Kidney (tissue), 14 donors: ENCODE data around the gene MMRN2. TPM values are rescaled to one million over a fixed set of nuclear protein-coding genes. Genes with fewer than 3 reads are reported as not detected.

Source experiments
- DNase-seq, 5 donors: peaks; one replicate each; pipeline ENCODE4 v3.0.0-alpha.2; 2013 to 2020
- FAIRE-seq: peaks from 2 replicates; lab custom pipeline; 2012; peaks lifted over from hg19 to GRCh38; lab: Jason Lieb, UNC
- H3K27ac ChIP-seq, 2 donors: one replicate each; pipeline ENCODE4 v1.7.0; 2013; ENCODE audit warnings: low read depth in 2 of 2, low read length in 2 of 2, inconsistent platforms in 1 of 2
- H3K27me3 ChIP-seq: one replicate; pipeline ENCODE4 v1.7.1; 2013; ENCODE audit warnings: low read length, inconsistent platforms; ENCODE audit not compliant: control insufficient read depth, insufficient read depth
- H3K36me3 ChIP-seq, 3 donors: one replicate each; pipeline versions ENCODE4 v1.7.0 to v1.7.1; 2013; ENCODE audit warnings: low read length in 3 of 3, control low read depth in 1 of 3, inconsistent platforms in 1 of 3; ENCODE audit not compliant: insufficient read depth in 3 of 3, control insufficient read depth in 2 of 3
- H3K4me1 ChIP-seq, 3 donors: one replicate each; pipeline versions ENCODE4 v1.7.0 to v1.7.1; 2013; ENCODE audit warnings: low read length in 3 of 3, inconsistent platforms in 1 of 3, low read depth in 1 of 3; ENCODE audit not compliant: control insufficient read depth in 2 of 3, insufficient read depth in 2 of 3
- H3K4me3 ChIP-seq, 3 donors: one replicate each; pipeline versions ENCODE4 v1.7.0 to v1.8.1; 2013; ENCODE audit warnings: low read length in 3 of 3, control low read depth in 1 of 3, inconsistent platforms in 1 of 3
- H3K9ac ChIP-seq, 3 donors: one replicate each; pipeline versions ENCODE4 v1.7.0 to v1.7.1; 2013; ENCODE audit warnings: low read length in 3 of 3, control low read depth in 1 of 3, inconsistent platforms in 1 of 3
- H3K9me3 ChIP-seq, 3 donors: one replicate each; pipeline versions ENCODE4 v1.7.0 to v1.7.1; 2013; ENCODE audit warnings: low read length in 3 of 3, control low read depth in 1 of 3, inconsistent platforms in 1 of 3; ENCODE audit not compliant: control insufficient read depth in 2 of 3, insufficient read depth in 1 of 3
- intact Hi-C: fragments of 100-400 bp; cut with DNase I; formaldehyde crosslinking; loops from one replicate; pipeline ENCODE4 v1.11.1; 2022
- polyA plus RNA-seq: library from polyadenylated mRNA; stranded (reverse); fragments of 350-450 nt; fragmentation: Illumina TruSeq; extraction: RNeasy Lipid Tissue Mini Kit (QIAGEN cat#74804); gene quantifications from one replicate; pipeline ENCODE4 v1.2.3, GENCODE V29; 2014; ENCODE audit warnings: low read depth, low replicate concordance; ENCODE audit not compliant: insufficient read depth
- total RNA-seq: library from RNA; stranded (reverse); fragmentation: NEBNext Ultra II Directional; extraction: Animal tissue kit (Norgen Biotek cat#: 25700); gene quantifications from one replicate; pipeline ENCODE4 v1.2.1, GENCODE V29; 2021
- TF ChIP-seq, protein P1 (sequence below): IDR thresholded peaks from 3 replicates; pipeline ENCODE4 v1.5.1; 2012; ENCODE audit warnings: mild to moderate bottlenecking, moderate library complexity, borderline replicate concordance; ENCODE audit not compliant: insufficient read depth; ENCODE audit errors: extremely low read depth
- donor health status: control.
- donor health status: control.
- donor health status: control.
- donor health status: control.
- donor health status: control.
- donor health status: DM: yes; HTN: yes; CAD: no.
- donor health status: Normal renal cell carcinoma (clear cell type).

MMRN2 gene
- total and polyA plus RNA-seq, 2 donors from 2014 or later = 19.9 to 65.9 TPM

DNA sequence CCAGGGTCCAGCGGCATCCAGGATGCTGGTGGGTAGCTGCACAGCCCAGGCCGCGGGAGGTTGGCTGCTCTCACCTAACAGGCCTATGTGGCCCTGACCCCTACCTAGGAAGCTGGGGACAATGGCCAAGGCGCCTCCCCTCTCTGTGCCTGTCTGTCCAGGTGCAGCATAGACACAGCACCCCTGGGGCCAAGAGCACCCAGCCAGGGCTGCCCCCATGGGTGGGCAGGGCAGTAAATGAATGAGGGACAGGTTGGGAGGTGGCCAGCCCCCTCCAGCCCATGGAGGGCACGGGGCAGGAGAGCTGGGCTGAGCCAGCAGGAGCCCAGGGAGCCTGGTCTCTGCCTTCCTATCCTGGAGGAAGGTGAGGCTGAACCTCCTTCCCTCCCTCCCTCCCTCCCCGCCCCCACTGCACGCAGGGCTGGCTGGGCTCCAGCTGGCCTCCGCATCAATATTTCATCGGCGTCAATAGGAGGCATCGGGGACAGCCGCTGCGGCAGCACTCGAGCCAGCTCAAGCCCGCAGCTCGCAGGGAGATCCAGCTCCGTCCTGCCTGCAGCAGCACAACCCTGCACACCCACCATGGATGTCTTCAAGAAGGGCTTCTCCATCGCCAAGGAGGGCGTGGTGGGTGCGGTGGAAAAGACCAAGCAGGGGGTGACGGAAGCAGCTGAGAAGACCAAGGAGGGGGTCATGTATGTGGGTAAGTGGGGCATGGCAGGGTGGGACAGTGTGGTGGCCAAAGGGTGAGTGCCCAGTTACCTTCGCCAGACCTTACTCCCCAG is 893 bp upstream of the MMRN2 start, which contains the start of gene SNCG:
SNCG (plus strand) TSS at position 484 of the 785 bp plus-strand sequence; CDS start at position 583, 99 bp downstream.
- Histone ChIP-seq H3K27ac (peak within 1 kb of the TSS; percentile 67 to 87), H3K4me3 (peak within 1 kb of the TSS in 1 of 3 donors; percentile 44), H3K36me3 (no peaks in the 10 kb centered on the region), H3K9ac (peak within 1 kb of the TSS in 2 of 3 donors; percentile 32 to 40), H3K27me3 (no peaks in the 10 kb centered on the region), H3K4me1 (peaks cover 0 to 43% (median 11%) of the 10 kb centered on the region in 3 donors), H3K9me3 (no peaks in the 10 kb centered on the region)
- intact Hi-C loops = no loop called here
- DNase-seq (peak in 3 of 5 donors; percentile 67 to 78 (median 75)), FAIRE-seq (no peak)
- TF ChIP-seq, protein P1, sequence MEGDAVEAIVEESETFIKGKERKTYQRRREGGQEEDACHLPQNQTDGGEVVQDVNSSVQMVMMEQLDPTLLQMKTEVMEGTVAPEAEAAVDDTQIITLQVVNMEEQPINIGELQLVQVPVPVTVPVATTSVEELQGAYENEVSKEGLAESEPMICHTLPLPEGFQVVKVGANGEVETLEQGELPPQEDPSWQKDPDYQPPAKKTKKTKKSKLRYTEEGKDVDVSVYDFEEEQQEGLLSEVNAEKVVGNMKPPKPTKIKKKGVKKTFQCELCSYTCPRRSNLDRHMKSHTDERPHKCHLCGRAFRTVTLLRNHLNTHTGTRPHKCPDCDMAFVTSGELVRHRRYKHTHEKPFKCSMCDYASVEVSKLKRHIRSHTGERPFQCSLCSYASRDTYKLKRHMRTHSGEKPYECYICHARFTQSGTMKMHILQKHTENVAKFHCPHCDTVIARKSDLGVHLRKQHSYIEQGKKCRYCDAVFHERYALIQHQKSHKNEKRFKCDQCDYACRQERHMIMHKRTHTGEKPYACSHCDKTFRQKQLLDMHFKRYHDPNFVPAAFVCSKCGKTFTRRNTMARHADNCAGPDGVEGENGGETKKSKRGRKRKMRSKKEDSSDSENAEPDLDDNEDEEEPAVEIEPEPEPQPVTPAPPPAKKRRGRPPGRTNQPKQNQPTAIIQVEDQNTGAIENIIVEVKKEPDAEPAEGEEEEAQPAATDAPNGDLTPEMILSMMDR = no peak

DNA sequence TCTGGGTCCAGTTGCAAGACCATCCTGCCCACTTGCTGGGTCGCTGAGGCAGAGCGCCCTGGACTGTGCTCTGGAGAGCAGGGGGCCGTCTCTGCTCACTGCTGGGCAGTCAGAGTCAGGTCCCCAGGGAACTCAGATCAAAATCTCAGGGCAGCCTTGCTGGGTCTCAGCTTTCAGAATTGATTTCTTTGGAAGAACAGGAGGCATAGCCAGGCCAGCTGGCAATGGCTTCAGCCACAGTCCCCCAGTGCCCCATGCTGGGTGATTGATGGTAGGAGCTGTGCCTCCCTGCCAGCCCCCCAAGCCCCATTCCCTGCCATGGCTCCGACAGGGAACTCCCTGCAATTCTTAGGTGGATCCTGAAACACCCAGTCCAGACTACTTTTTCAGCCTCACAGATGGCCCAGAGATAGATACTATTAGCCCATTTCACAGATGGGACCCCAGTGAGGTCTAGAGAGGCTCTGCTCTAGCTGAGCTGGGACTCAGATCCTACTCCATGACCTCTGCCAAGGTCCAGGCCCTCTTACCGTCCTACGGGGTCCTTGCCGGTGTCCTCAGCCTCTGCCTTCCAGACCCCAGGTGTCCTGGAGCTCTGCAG is 467 bp downstream of the MMRN2 start:
- Histone ChIP-seq H3K9me3 (peaks cover 0 to 2% (median 0%) of the 10 kb centered on the region in 3 donors), H3K27ac (peak overlapping the region; percentile 54 to 87), H3K4me1 (peaks cover 0 to 43% (median 13%) of the 10 kb centered on the region in 3 donors), H3K27me3 (no peaks in the 10 kb centered on the region), H3K4me3 (peak overlapping the region in 2 of 3 donors; percentile 44 to 54), H3K36me3 (no peaks in the 10 kb centered on the region), H3K9ac (peak overlapping the region in 2 of 3 donors; percentile 4 to 5)
- intact Hi-C loops = no loop called here
- TF ChIP-seq, protein P1 = no peak
- FAIRE-seq = no peak
- DNase-seq = peak in 2 of 5 donors; percentile 27 to 36

DNA sequence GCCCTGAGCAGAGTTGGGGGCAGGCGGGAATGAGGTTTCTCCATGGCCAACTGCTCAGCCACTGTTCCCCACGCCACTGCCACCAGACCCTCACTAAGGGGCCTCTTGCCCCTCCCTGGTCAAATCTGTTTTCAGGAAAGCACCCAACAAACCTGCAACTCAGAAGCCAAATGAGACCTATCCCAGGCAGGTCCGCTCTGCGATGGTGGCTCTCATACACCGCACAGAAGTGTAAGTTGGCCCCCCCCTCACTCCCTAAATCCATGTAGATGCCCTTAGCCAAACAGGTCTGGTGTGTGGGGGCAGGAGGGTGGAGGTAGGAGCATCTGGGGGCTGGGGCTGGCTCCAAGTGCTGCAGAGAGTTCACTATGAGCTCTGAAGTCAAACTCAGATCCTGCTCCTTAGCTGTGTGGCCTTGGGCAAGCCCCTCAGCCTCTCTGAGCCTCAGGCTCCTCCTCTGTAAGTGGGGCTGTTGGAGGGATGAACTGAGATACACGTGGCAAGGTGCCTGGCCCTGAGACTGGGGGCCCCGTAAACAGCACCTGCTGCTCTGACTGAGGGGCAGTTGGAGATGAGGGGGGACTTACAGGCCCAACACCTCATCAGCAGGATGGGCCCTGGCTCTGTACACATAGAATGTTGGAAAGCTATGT is 1.1 kb downstream of the MMRN2 start:
- intact Hi-C loops = no loop called here
- peaks cover 0 to 43% (median 13%) of the 10 kb centered on the region in 3 donors for H3K4me1 ChIP-seq
- H3K27me3 ChIP-seq = no peaks in the 10 kb centered on the region
- peaks cover 0 to 2% (median 0%) of the 10 kb centered on the region in 3 donors for H3K9me3 ChIP-seq
- H3K36me3 ChIP-seq = no peaks in the 10 kb centered on the region
- H3K4me3 ChIP-seq = peak overlapping the region in 2 of 3 donors; percentile 44 to 54
- FAIRE-seq (no peak), DNase-seq (peak in 2 of 5 donors; percentile 39 to 47)
- H3K27ac ChIP-seq = peak overlapping the region; percentile 54 to 87
- TF ChIP-seq, protein P1 = no peak
- H3K9ac ChIP-seq = peak overlapping the region in 2 of 3 donors; percentile 4 to 5
